Mammary epithelial cell (primary cell): Measurements from ENCODE around the gene ZNF490.

Experiments used
- CTCF ChIP-seq, 2 donors: IDR thresholded peaks in 1 of 2; conservative IDR thresholded peaks in 1 of 2; 2 replicates each; pipeline ENCODE4 v1.5.1; 2011 to 2012; ENCODE audit warnings: inconsistent platforms in 2 of 2, low read length in 2 of 2, mild to moderate bottlenecking in 2 of 2, control low read depth in 1 of 2, low read depth in 1 of 2; ENCODE audit not compliant: insufficient read depth in 1 of 2; ENCODE audit errors: extremely low read depth in 1 of 2
- EZH2 ChIP-seq: IDR thresholded peaks from 2 replicates; pipeline ENCODE4 v1.6.1; 2012; ENCODE audit warnings: low read length, inconsistent platforms, borderline replicate concordance

- no peak for TF ChIP-seq CTCF (conservative IDR thresholded peaks at IDR 0.05 in 1 of 2, IDR thresholded peaks at IDR 0.05 in 1 of 2; ENCODE audit: extremely low read depth in 1 of 2, insufficient read depth in 1 of 2, low read depth in 1 of 2, low read length in 2 of 2)
- TF ChIP-seq EZH2, result no peak
These were observed 41.6 kb upstream of the ZNF490 start for GRCh38 chr19:12652219-12652618.
